Activated naive CD8-positive, alpha-beta T cell treated with anti-CD3 and anti-CD28 coated beads for 36 hours (primary cell): ENCODE results near the gene FRMD7. TPM values are rescaled to one million over a fixed set of nuclear protein-coding genes. Genes with fewer than 3 reads are reported as not detected.
"Not testable (repeated sequence)": the region's sequence is repeated elsewhere in the genome, so short reads cannot be mapped to it uniquely, and the experiment has no call there.

Experiments
- DNase-seq: peaks from one replicate; pipeline ENCODE4 v3.0.0; 2021
- H3K27ac Mint-ChIP-seq: one replicate; pipeline ENCODE4 v1.8.0; 2022; ENCODE audit warnings: mild to moderate bottlenecking, moderate library complexity, mixed read lengths
- H3K27me3 Mint-ChIP-seq: one replicate; pipeline ENCODE4 v1.8.0; 2022; ENCODE audit warnings: mild to moderate bottlenecking, mixed read lengths
- H3K36me3 Mint-ChIP-seq: one replicate; pipeline ENCODE4 v1.8.0; 2021; ENCODE audit warnings: mild to moderate bottlenecking, mixed read lengths
- H3K4me1 Mint-ChIP-seq: one replicate; pipeline ENCODE4 v1.8.0; 2021; ENCODE audit warnings: mixed read lengths
- H3K4me3 Mint-ChIP-seq: one replicate; pipeline ENCODE4 v1.8.0; 2022; ENCODE audit warnings: mild to moderate bottlenecking, moderate library complexity, mixed read lengths
- H3K9me3 Mint-ChIP-seq: one replicate; pipeline ENCODE4 v1.8.0; 2022; ENCODE audit warnings: mixed read lengths
- total RNA-seq, 2 experiments: library from RNA; stranded (reverse); gene quantifications; one replicate each; pipeline ENCODE4 v1.2.3, GENCODE V29; 2021

FRMD7 gene
- total RNA-seq, 2 experiments from 2014 or later = not detected

DNA sequence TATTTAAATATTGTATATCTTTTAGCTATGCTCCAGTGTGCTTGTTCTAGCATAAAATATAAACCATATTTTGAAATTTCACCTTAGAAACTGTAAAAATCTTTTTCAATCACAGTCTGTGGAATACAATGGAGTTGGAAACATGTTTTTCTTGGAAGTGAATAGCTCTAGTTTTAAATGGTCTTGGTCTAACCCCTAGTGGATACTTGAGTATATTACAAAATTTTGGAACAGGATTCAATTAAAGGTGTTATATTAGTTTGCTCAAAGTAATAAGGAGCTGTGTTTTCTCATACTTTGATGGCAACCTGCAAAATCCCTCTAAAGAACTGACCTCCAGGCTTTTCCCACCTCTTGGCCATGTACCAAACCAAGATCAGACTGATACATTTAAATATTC, 56.6 kb downstream of the FRMD7 start:
- H3K27me3 Mint-ChIP-seq = no peaks in the 10 kb centered on the region
- no peaks in the 10 kb centered on the region for H3K9me3 Mint-ChIP-seq
- H3K4me3 Mint-ChIP-seq = no peak overlapping the region
- peaks cover 2% of the 10 kb centered on the region for H3K36me3 Mint-ChIP-seq
- DNase-seq = no peak
- H3K27ac Mint-ChIP-seq = no peak overlapping the region
- H3K4me1 Mint-ChIP-seq = no peaks in the 10 kb centered on the region

- H3K9me3 Mint-ChIP-seq = no peaks in the 10 kb centered on the region
- H3K27ac Mint-ChIP-seq = no peak overlapping the region
- peaks cover 3% of the 10 kb centered on the region for H3K36me3 Mint-ChIP-seq
- no peaks in the 10 kb centered on the region for H3K27me3 Mint-ChIP-seq
- DNase-seq = no peak
- no peak overlapping the region for H3K4me3 Mint-ChIP-seq
- peaks cover 2% of the 10 kb centered on the region for H3K4me1 Mint-ChIP-seq
These were observed 59.4 kb downstream of the FRMD7 start for GRCh38 chrX:132068405-132068804.

- no peak for DNase-seq
- H3K9me3 Mint-ChIP-seq = no peaks in the 10 kb centered on the region
- H3K27me3 Mint-ChIP-seq = no peaks in the 10 kb centered on the region
- H3K27ac Mint-ChIP-seq = no peak overlapping the region
- no peak overlapping the region for H3K4me3 Mint-ChIP-seq
- H3K4me1 Mint-ChIP-seq = peaks cover 8% of the 10 kb centered on the region
- peaks cover 4% of the 10 kb centered on the region for H3K36me3 Mint-ChIP-seq
These were observed 64.0 kb downstream of the FRMD7 start for GRCh38 chrX:132063862-132064261.

DNA sequence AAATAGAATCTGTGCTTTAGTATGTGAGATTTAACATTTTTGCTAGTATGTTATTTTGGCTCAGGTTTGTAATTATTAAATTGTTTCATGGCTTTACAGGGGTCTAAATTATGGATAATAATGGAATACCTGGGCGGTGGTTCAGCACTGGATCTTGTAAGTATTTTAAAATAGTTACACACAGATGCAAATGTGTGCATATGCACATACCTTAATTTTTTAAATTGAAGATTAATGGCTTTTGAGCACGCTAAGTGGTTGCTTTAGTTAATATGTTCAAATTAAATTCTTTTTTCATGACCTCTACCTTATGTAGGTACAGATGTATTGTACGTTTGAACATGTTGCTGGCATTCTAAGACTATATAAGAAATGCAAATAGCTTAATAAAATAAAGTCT, 64.5 kb downstream of the FRMD7 start:
- Mint-ChIP-seq H3K27ac (no peak overlapping the region), H3K4me1 (peaks cover 8% of the 10 kb centered on the region), H3K4me3 (no peak overlapping the region), H3K27me3 (no peaks in the 10 kb centered on the region), H3K36me3 (peaks cover 3% of the 10 kb centered on the region), H3K9me3 (no peaks in the 10 kb centered on the region)
- no peak for DNase-seq

- Mint-ChIP-seq H3K4me3 (no peak overlapping the region), H3K36me3 (peaks cover 6% of the 10 kb centered on the region), H3K9me3 (no peaks in the 10 kb centered on the region), H3K27me3 (no peaks in the 10 kb centered on the region), H3K27ac (no peak overlapping the region), H3K4me1 (peaks cover 10% of the 10 kb centered on the region)
- no peak for DNase-seq
These were observed 67.8 kb downstream of the FRMD7 start for GRCh38 chrX:132059973-132060540.

DNA sequence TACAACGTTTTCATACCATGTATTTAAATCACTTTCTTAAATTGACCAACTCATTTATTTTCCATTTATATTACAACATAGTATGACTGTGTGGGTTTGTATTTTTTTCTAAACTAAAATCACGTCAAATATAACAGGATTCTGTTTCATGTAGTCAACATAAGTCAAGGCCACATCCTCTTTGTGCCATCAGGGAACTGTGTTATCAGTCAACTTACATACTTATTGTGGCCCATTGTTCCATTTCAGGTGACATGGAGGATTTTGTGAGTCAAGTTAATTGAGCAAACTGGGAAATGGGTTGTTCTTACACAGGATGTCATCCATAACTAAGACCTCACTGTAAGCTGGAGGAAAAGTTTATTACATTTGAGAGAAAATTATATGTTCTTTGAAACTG, 68.8 kb downstream of the FRMD7 start:
- Mint-ChIP-seq H3K9me3 (no peaks in the 10 kb centered on the region), H3K4me3 (no peak overlapping the region), H3K27ac (peak overlapping the region; percentile 20), H3K4me1 (peaks cover 10% of the 10 kb centered on the region), H3K27me3 (no peaks in the 10 kb centered on the region), H3K36me3 (peaks cover 6% of the 10 kb centered on the region)
- DNase-seq = no peak

- DNase-seq = no peak
- Mint-ChIP-seq H3K4me3 (no peak overlapping the region), H3K36me3 (peaks cover 4% of the 10 kb centered on the region), H3K9me3 (no peaks in the 10 kb centered on the region), H3K4me1 (peaks cover 10% of the 10 kb centered on the region), H3K27ac (no peak overlapping the region), H3K27me3 (no peaks in the 10 kb centered on the region)
These were observed 69.8 kb downstream of the FRMD7 start for GRCh38 chrX:132058050-132058449.

- H3K9me3 Mint-ChIP-seq, H3K27me3 Mint-ChIP-seq, DNase-seq, H3K4me3 Mint-ChIP-seq, H3K4me1 Mint-ChIP-seq, H3K27ac Mint-ChIP-seq: not testable (repeated sequence)
- peaks cover 22% of the 10 kb centered on the region for H3K36me3 Mint-ChIP-seq
These were observed 76.0 kb downstream of the FRMD7 start for GRCh38 chrX:132051778-132052177.

DNA sequence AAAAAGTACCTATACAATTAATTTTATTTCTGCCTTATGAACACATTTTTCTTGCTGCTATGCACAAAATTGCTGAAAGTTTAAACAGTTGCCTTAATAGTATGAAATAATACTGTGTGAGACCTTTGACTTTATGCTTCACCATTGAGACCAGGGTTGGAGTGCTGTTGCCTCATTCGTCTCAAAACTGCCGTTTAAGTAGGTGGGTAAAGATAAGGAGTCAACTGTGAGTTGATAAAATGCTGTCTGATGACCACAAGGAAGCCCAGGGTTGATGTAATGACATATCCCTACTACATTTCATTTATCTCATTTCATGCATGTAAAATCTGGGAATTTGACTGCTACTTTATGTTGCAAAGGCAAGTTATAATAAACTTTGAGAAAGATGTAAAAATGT, 81.3 kb downstream of the FRMD7 start:
- no peak overlapping the region for H3K27ac Mint-ChIP-seq
- no peaks in the 10 kb centered on the region for H3K27me3 Mint-ChIP-seq
- peaks cover 15% of the 10 kb centered on the region for H3K36me3 Mint-ChIP-seq
- H3K9me3 Mint-ChIP-seq = no peaks in the 10 kb centered on the region
- H3K4me1 Mint-ChIP-seq = peaks cover 19% of the 10 kb centered on the region
- no peak overlapping the region for H3K4me3 Mint-ChIP-seq
- DNase-seq = no peak

DNA sequence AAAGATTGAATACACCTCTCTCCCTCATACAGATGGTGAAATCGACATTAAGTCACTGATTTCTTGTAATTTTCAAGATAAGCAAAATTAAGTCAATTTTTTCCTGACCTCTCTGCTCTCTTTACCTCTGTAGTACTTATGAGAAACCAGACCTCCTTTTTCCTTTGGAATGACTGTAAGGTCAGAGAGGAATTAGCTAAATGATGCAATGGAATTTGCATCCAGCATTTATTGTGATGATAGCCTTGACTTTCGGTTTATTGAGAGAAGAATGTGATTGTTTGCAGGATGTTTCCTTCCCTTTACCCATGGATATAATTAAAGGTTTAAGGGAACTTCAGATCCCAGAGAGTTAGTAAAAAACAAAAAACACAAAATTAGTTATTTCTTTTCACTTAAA, 82.4 kb downstream of the FRMD7 start:
- Mint-ChIP-seq H3K27me3 (no peaks in the 10 kb centered on the region), H3K4me1 (peaks cover 26% of the 10 kb centered on the region), H3K4me3 (no peak overlapping the region), H3K36me3 (peaks cover 8% of the 10 kb centered on the region), H3K9me3 (no peaks in the 10 kb centered on the region), H3K27ac (no peak overlapping the region)
- no peak for DNase-seq

DNA sequence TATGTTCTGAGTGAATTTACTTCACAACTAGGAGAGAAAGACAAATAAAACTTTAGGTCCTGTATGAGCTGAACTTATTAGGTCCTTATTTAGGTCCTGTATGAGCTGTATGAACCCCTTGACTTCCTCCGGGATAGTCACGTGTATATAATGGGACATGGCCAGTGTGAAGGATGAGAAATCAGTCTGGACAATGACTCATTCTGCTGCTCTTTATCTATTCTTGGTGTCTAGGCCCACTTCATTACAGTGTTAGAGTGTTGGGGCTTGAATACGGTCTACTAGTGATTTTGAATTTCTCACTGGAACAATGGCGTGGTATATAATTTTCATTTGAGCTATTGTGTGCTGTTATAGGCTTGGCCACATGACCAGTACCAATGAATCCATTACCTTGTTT, 82.9 kb downstream of the FRMD7 start:
- DNase-seq = no peak
- Mint-ChIP-seq H3K4me1 (peaks cover 30% of the 10 kb centered on the region), H3K27ac (no peak overlapping the region), H3K4me3 (no peak overlapping the region), H3K9me3 (no peaks in the 10 kb centered on the region), H3K36me3 (peaks cover 6% of the 10 kb centered on the region), H3K27me3 (no peaks in the 10 kb centered on the region)

DNA sequence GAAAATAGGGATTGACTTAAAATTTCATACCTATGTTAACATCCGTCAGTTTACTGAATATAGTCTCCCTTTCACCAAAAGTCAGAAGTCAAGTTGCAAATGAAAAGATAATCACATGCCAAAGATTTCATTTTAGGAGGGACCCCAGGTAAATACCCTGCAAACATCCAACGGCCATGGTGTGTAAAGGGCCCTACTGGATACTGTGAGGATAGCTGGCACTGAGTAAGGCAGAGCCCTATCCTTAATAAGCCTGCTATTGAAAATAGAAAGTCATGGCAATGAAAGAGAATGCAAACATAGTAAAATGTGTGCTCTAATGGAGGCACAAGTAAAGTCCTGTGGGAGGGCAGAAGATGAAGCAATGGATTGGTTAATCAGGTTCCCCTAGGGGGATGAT, 83.8 kb downstream of the FRMD7 start:
- DNase-seq = no peak
- H3K36me3 Mint-ChIP-seq = peaks cover 2% of the 10 kb centered on the region
- H3K27ac Mint-ChIP-seq = no peak overlapping the region
- no peaks in the 10 kb centered on the region for H3K27me3 Mint-ChIP-seq
- H3K4me3 Mint-ChIP-seq = no peak overlapping the region
- peaks cover 34% of the 10 kb centered on the region for H3K4me1 Mint-ChIP-seq
- H3K9me3 Mint-ChIP-seq = no peaks in the 10 kb centered on the region

GRCh38 chrX:132041015-132041414, 86.8 kb downstream of the FRMD7 start:
- H3K36me3 Mint-ChIP-seq = peaks cover 4% of the 10 kb centered on the region
- H3K27me3 Mint-ChIP-seq = no peaks in the 10 kb centered on the region
- DNase-seq = no peak
- H3K4me1 Mint-ChIP-seq = peaks cover 33% of the 10 kb centered on the region
- H3K27ac Mint-ChIP-seq = no peak overlapping the region
- no peak overlapping the region for H3K4me3 Mint-ChIP-seq
- no peaks in the 10 kb centered on the region for H3K9me3 Mint-ChIP-seq

DNA sequence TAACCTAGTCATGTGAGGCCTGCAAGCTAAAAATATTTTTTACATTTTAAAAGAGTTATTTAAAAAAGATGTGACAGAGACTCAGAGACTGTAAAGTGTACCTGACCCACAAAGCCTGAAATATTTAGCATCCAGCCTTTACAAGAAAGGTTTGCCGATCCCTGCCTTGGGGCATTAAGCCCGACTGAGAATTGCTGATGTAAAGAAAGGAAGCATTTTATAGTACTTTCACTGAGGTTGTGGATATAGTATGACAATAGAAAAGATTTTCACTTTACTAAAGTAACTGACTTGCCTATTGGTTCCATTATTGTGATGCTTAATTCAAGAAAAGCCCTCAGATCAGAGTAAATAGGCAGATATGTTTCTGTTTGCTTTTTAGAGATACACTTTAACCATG, 87.8 kb downstream of the FRMD7 start:
- peaks cover 6% of the 10 kb centered on the region for H3K36me3 Mint-ChIP-seq
- H3K27ac Mint-ChIP-seq = no peak overlapping the region
- no peaks in the 10 kb centered on the region for H3K9me3 Mint-ChIP-seq
- no peak overlapping the region for H3K4me3 Mint-ChIP-seq
- peaks cover 35% of the 10 kb centered on the region for H3K4me1 Mint-ChIP-seq
- no peak for DNase-seq
- H3K27me3 Mint-ChIP-seq = no peaks in the 10 kb centered on the region

DNA sequence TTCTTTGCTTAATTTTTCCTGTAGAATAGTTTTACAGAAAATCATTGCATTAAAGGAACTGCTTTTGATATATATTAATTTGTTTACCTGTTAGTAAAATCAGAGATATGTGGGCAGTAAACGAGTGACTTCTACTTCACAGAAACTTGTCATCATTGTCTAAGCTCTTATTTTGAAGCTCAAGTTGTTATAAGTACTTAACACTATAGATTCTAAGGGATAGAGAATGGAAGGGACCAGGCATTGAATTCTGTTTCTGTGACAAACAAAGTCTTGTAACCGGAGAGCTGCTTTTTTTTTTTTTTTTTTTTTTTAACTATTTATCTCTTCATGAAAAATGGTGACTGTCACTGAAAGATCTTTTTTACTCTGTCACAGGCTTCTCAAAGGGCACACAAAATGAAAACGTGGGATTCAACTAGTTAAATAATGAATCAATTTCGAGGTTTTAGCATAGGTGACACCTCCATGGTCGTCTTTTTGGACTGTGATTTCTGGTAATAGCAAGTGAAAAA, 90.3 kb downstream of the FRMD7 start:
- Mint-ChIP-seq H3K9me3 (no peaks in the 10 kb centered on the region), H3K4me1 (peaks cover 46% of the 10 kb centered on the region), H3K27ac (no peak overlapping the region), H3K36me3 (peaks cover 12% of the 10 kb centered on the region), H3K4me3 (no peak overlapping the region), H3K27me3 (no peaks in the 10 kb centered on the region)
- no peak for DNase-seq

GRCh38 chrX:132034648-132035047, 93.2 kb downstream of the FRMD7 start:
- peaks cover 22% of the 10 kb centered on the region for H3K36me3 Mint-ChIP-seq
- H3K9me3 Mint-ChIP-seq = no peaks in the 10 kb centered on the region
- H3K27ac Mint-ChIP-seq = no peak overlapping the region
- DNase-seq = no peak
- peaks cover 48% of the 10 kb centered on the region for H3K4me1 Mint-ChIP-seq
- no peaks in the 10 kb centered on the region for H3K27me3 Mint-ChIP-seq
- peak overlapping the region; percentile 8 for H3K4me3 Mint-ChIP-seq
